NCI-H1092 (cell line): ENCODE data around the gene DEFB116.
"Not testable (repeated sequence)": the region's sequence is repeated elsewhere in the genome, so short reads cannot be mapped to it uniquely, and the experiment has no call there.

Source experiments
- DNase-seq: peaks from one replicate; lab custom pipeline; 2025; lab: John Stamatoyannopoulos, UW

The DEFB116 gene, protein sequence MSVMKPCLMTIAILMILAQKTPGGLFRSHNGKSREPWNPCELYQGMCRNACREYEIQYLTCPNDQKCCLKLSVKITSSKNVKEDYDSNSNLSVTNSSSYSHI

DNA sequence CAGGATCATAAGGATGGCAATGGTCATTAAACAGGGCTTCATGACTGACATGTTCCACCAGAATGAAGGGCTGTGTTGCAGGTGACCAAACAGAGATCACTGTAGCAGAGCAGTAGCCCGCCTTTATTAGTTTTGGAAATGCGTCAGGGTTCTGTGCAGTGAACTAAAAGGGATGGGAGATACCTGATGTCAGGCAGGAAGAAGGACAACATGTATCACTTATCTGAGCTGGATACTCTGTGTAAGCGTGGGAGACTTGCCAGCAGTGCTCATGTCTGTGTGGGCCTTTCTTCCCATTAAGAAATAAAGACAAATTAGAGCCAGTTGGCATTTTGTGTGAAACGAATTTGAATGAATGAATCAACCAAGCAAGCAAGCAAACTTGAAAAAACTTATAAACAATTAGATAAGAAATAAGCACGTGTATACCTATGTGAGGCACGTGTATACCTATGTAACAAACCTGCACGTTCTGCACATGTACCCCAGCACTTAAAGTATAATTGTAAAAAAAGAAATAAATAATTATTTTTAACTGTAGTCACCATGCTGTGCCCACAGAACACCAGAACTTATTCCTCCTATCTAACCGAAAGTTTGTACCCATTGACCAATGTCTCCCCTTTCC is at the start of gene DEFB116:
DEFB116 (minus strand) TSS at position 51 of the 628 bp plus-strand sequence; CDS start at position 51, 0 bp downstream.
- DNase-seq: no peak

DNA sequence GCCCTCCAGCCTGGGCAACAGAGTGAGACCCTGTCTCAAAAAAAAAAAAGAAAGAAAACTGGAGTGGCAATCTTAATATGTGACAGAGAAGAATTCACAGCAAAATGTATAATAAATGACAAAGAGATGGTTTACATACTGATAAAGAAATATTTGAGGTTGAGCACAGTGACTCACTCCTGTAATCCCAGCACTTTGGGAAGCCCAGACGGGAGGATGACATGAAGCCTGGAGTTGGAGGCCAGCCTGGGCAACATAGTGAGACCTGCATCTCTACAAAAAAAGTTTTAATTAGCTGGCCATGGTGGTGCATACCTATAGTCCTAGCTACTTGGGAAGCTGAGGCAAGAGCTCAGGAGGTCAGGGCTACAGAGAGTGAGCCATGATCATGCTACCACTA is 47.6 kb upstream of the DEFB116 start:
- DNase-seq: no peak

DNA sequence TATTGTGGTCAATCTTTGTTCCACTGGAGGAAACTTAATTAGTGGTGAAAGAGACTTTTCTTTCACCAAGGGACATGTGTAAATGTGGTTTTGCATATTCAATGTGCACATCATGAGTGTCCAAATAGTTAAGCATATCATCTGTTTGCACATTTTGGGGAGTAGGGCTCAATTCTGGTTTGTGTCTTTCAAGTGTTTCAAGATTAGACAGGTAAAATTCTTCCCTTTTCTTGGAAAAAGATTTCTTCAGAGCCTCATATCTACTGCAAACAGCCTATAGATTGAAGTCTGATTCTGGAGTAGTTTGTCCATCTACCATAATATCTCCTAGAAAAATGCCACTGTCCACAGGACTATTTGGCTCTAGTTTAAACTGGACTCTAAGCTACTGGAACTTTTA is 33.1 kb upstream of the DEFB116 start:
- no peak for DNase-seq

DNA sequence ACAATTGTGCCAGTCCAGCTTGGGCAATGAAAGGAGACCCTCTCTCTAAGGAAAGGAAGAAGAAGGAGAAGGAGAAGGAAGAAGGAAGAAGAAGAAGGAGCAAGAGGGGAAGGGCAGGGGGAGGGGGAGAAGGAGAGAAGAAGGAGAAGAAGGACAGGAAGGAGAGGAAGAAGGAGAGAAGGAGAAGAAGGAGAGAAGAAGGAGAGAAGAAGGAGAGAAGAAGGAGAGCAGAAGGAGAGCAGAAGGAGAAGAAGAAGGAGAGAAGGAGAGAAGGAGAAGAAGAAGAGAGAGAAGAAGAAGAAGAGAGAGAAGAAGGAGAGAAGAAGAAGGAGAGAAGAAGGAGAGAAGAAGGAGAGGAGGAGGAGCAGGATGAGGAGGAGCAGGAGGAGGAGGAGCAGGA is 22.5 kb upstream of the DEFB116 start:
- no peak for DNase-seq

DNA sequence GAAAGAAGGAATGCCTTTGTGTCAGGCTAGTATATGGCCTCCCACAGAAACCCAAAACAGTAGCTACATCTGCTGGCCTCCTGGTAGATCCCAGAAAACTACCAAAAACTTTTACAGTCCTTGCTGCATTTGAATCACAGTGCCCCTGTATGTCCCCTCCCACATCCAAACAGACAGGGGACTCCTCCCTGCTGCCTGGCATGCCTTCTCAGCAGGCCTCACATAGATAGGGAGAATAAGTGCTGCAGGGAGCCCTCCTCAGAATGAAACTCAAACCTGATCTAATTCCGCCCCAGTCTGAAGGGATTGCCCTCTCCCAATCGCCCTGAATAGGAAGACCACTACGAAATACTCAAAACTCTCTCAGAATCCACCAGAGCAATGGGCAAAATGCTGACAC is 14.1 kb upstream of the DEFB116 start:
- no peak for DNase-seq

DNA sequence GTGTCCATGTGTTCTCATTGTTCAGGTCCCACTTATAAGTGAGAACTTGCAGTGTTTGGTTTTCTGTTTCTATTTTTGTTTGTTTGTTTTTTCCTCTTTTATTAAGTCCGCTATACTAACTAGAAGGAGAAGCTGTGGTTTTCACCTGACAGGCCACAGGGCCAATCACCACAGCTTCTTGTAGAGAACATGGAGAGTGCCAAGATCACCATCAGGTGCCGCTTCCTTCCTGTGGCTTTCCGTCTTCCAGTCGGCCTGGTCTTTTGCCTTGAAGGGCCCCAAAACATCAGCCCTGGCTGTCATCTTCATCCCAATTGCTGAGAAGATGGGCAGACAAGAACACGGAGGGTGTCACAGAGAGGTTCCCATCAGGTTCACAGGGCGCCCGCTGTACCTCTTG is 23.4 kb downstream of the DEFB116 start:
- DNase-seq: not testable (repeated sequence)

DNA sequence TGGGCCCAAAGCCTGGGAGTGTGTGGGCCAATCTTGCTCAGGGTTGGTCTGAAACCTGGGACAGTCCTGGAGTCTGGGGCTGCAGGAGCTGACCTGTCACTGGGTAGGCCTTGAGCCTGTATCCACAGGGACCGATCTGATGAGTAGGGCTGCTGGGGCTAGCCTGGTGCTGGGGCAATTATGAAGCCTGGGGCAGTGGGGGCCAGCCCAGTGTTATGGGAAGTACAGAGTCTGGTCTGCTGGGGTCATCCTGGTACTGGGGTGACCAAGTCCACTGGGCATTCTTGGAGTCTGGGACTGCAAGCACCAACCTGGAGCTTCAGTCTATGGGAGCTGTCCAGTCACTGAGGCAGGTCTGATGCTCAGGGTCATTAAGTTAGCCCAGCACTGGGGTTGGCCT is 30.2 kb downstream of the DEFB116 start:
- DNase-seq: no peak

DNA sequence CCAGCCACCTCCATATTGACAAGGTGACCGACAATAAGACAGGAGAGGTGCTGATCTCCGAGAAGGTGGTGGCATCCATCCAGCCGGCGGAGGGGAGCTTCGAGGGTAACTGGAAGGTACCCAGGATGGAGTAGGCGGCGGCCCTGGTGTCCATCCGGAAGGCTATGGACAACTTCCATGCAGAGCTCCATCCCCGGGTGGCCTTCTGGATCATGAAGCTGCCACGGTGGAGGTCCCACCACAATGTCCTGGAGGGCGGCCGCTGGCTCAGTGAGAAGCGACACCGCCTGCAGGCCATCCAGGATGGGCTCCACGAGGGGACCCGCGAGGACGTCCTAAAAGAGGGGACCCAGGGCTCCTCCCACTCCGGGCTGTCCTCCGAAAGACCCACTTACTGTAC is 33.9 kb downstream of the DEFB116 start:
- no peak for DNase-seq

DNA sequence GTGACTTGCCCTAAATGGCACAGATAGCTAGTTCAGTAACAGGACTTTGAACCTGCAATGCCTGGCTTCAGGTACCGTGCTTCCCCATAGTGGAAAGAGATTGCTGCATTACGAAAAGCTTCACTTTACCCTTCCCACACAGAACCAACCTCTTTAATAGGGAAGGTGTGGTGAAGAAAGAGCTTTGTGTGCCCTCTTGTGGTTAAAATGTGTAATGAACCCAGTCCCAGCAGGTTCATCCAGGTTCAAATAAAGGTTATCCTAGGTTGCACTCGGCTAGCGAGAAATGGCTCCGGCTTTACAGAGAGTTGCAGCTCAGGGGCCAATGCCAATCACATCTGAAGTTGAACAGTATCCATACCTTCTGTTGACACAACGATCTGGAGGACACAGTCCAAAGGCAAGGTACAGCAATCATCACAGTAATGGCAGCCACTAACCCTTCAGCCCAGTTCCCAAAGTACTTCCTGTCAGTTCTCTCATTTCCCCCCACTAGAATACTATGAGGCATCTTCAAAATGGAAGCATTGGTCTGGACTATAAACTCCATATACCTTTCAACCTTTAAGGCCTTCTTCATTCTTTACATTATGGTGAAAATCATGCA is 48.0 kb downstream of the DEFB116 start:
- no peak for DNase-seq

DNA sequence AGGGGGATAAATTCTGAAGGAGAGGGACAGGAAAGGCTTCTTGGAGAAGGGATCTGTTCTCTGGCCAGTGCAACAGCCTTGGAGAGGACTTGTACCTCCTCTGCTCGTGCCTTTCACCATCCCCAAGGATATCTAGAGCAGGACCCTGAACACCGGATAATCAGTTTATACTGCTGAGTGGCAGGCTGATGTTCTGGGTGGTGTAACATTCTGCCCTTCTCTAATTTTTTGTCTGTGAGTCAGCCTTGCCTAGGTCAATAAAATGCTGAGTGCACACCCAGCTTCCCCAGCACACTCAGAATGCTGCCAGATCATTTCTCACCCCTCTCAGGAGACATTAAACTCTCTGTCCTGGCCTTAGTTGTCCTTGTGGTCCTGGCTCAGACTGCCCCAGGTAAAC is 51.0 kb downstream of the DEFB116 start, which contains the start of gene DEFB115:
DEFB115 (plus strand) TSS at position 301 of the 400 bp plus-strand sequence; CDS start at position 301, 0 bp downstream.
- no peak for DNase-seq

DNA sequence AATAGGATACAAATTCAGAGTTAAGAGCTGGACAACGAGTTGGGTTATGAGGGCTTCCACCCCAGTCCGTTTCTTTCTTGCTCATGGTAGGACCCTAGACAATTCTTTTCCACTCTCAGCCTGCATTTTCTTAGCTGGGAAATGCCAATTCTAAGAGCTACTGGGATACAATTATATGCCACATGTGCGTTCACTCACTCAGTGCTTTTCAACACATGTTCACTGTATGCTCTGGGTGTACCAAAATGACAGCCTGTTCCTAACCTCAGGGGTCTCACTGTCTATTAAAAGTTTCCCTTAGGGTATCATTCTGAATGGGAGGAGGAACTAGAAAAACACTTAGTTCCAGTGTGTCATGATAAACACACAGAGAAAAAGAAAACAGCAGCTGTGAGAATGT is 51.4 kb downstream of the DEFB116 start:
- no peak for DNase-seq
